ENCODE results near the gene IL6.
"Not testable (repeated sequence)": the region's sequence is repeated elsewhere in the genome, so short reads cannot be mapped to it uniquely, and the experiment has no call there.

Gene IL6

DNA sequence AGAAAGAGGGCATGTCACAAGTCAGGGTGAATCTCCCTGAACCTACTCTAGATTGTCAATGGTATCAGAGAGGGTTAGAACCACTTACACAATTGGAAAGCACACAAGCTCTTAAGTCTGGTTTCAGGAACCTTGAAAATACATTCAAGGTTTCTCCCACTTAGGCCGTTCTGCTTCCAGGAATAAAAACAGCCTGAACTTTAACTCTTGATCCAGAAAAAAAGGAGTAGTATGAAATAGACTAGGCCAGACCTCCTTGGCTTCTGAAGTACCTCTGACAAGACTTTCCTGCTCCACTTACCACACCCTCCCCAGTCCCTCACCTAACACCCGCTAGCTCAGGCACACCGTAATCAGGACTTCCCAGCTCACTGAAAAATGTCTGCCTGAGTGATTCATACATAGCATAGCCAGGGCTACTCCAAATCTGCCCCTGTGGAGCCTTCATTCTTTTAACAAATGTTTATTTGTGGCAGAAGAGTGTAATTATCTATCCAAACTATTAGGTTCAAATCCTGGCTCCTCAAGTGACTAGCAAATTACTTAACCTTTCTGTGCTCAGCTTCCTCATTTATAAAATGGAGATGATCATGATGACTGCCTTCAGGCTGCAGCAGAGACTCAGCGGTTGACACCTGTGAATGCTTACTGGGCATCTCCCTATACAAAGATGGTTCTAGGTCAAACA lies 30.3 kb upstream of the IL6 start:
- H3K36me3 ChIP-seq = no peaks in the 10 kb centered on the region
- no peak overlapping the region for H3K4me3 ChIP-seq (ENCODE audit: low read depth, low read length)
- DNase-seq = no peak
- H3K9me3 ChIP-seq = no peaks in the 10 kb centered on the region
- no peak for TF ChIP-seq CTCF (IDR thresholded peaks at IDR 0.05; ENCODE audit: low read depth, low read length)
- no peaks in the 10 kb centered on the region for H3K4me1 ChIP-seq
- H3K27me3 ChIP-seq = peaks cover 21% of the 10 kb centered on the region

DNA sequence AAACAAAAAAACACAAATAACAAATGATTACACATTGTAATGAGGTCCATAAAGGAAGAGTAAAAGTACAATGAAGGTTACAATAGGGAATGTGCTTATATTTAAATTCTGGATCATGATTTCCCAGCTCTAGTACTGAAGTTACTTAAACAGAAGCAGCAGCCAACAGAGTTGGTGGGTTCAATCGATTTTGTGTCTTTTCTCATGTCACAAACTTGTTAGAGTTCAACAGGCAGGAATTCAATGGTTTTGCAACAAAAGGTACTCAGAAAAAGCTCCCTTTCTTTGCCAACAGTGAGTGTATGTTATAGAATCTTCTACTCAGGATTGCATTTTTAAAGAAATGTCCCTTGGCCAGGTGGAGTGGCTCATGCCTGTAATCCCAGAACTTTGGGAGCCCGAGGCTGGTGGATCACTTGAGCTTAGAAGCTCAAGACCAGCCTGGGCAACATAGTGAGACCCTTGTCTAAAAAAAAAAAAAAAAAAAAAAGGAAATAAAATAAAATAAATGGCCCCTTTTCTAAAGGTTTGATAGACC lies 29.6 kb upstream of the IL6 start:
- TF ChIP-seq CTCF (IDR thresholded peaks at IDR 0.05; ENCODE audit: low read depth, low read length) = no peak
- Histone ChIP-seq H3K4me1 (no peaks in the 10 kb centered on the region), H3K9me3 (no peaks in the 10 kb centered on the region), H3K36me3 (no peaks in the 10 kb centered on the region), H3K27me3 (peaks cover 23% of the 10 kb centered on the region), H3K4me3 (ENCODE audit: low read depth, low read length) (no peak overlapping the region)
- DNase-seq = no peak

- Histone ChIP-seq H3K36me3 (no peaks in the 10 kb centered on the region), H3K4me1 (no peaks in the 10 kb centered on the region), H3K9me3 (no peaks in the 10 kb centered on the region), H3K27me3 (peaks cover 22% of the 10 kb centered on the region), H3K4me3 (ENCODE audit: low read depth, low read length) (no peak overlapping the region)
- DNase-seq = no peak
- TF ChIP-seq CTCF (IDR thresholded peaks at IDR 0.05; ENCODE audit: low read depth, low read length) = no peak
Observed at GRCh38 chr7:22697876-22698606, 29.0 kb upstream of the IL6 start.

- Histone ChIP-seq H3K4me1 (no peaks in the 10 kb centered on the region), H3K4me3 (ENCODE audit: low read depth, low read length) (no peak overlapping the region)
Observed at GRCh38 chr7:22698767-22699166, 28.2 kb upstream of the IL6 start.

GRCh38 chr7:22700559-22701002 lies 26.4 kb upstream of the IL6 start:
- TF ChIP-seq CTCF (IDR thresholded peaks at IDR 0.05; ENCODE audit: low read depth, low read length) = no peak
- Histone ChIP-seq H3K36me3 (no peaks in the 10 kb centered on the region), H3K4me3 (ENCODE audit: low read depth, low read length) (no peak overlapping the region), H3K4me1 (no peaks in the 10 kb centered on the region), H3K9me3 (no peaks in the 10 kb centered on the region), H3K27me3 (peaks cover 35% of the 10 kb centered on the region)
- no peak for DNase-seq

More at GRCh38 chr7:22698767-22699166, 28.2 kb upstream of the IL6 start:
- no peak for DNase-seq
- Histone ChIP-seq H3K9me3 (no peaks in the 10 kb centered on the region), H3K36me3 (no peaks in the 10 kb centered on the region), H3K27me3 (peaks cover 29% of the 10 kb centered on the region)
- no peak for TF ChIP-seq CTCF (IDR thresholded peaks at IDR 0.05; ENCODE audit: low read depth, low read length)

GRCh38 chr7:22702516-22702915 lies 24.5 kb upstream of the IL6 start:
- no peak overlapping the region for H3K4me3 ChIP-seq (ENCODE audit: low read depth, low read length)
- no peak for DNase-seq
- TF ChIP-seq CTCF (IDR thresholded peaks at IDR 0.05; ENCODE audit: low read depth, low read length) = no peak
- no peaks in the 10 kb centered on the region for H3K4me1 ChIP-seq
- no peaks in the 10 kb centered on the region for H3K9me3 ChIP-seq
- no peaks in the 10 kb centered on the region for H3K36me3 ChIP-seq
- peaks cover 39% of the 10 kb centered on the region for H3K27me3 ChIP-seq

DNA sequence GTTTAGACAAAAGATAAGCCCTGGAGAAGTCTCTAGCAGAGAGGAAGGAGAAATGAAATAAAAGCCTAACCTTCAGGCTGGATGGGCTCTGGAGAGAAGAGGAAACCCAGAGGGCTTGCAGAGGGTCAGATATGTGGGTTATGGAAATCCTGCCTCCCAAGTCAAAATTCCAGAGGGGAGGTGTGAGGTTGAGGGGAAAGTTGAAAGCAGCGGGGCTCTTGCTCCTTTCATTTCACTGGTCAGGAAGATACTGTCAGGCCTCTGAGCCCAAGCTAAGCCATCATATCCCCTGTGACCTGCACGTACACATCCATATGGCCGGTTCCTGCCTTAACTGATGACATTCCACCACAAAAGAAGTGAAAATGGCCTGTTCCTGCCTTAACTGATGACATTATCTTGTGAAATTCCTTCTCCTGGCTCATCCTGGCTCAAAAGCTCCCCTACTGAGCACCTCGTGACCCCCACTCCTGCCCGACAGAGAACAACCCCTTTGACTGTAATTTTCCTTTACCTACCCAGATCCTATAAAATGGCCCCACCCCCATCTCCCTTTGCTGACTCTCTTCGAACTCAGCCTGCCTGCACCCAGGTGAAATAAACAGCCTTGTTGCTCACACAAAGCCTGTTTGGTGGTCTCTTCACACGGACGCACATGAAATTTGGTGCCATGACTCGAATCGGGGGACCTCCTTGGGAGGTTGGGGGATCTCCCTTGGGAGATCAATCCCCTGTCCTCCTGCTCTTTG lies 23.7 kb upstream of the IL6 start:
- H3K4me3 ChIP-seq (ENCODE audit: low read depth, low read length); H3K36me3 ChIP-seq; DNase-seq; H3K4me1 ChIP-seq; H3K9me3 ChIP-seq: not testable (repeated sequence)
- H3K27me3 ChIP-seq = peaks cover 36% of the 10 kb centered on the region

GRCh38 chr7:22703978-22704610 lies 22.9 kb upstream of the IL6 start:
- DNase-seq; H3K36me3 ChIP-seq; H3K9me3 ChIP-seq; H3K4me1 ChIP-seq; H3K4me3 ChIP-seq (ENCODE audit: low read depth, low read length): not testable (repeated sequence)
- H3K27me3 ChIP-seq = peaks cover 36% of the 10 kb centered on the region
